WTC11 (cell line): ENCODE results near the gene ANAPC7.

Source experiments
- ATF1 ChIP-seq: sonication (generic); formaldehyde crosslinking; IDR thresholded peaks from 2 replicates; pipeline ENCODE4 v1.8.1; 2023; ENCODE audit warnings: mild to moderate bottlenecking, moderate library complexity, missing genetic modification reagents
- CTCF ChIP-seq: fragments of 200-600 bp; IDR thresholded peaks from 2 replicates; pipeline ENCODE4 v1.8.0; 2022; ENCODE audit warnings: antibody characterized with exemption
- E2F4 ChIP-seq: sonication (generic); formaldehyde crosslinking; IDR thresholded peaks from 2 replicates; pipeline ENCODE4 v1.8.1; 2022; ENCODE audit warnings: low read depth, mild to moderate bottlenecking, moderate library complexity, missing genetic modification reagents, borderline replicate concordance
- MLX ChIP-seq: sonication (generic); formaldehyde crosslinking; IDR thresholded peaks from 2 replicates; pipeline ENCODE4 v1.8.1; 2023; ENCODE audit warnings: mild to moderate bottlenecking, missing genetic modification reagents, moderate library complexity
- NR3C1 ChIP-seq: sonication (generic); formaldehyde crosslinking; conservative IDR thresholded peaks from 2 replicates; pipeline ENCODE4 v1.8.1; 2023; ENCODE audit warnings: low read depth, mild to moderate bottlenecking, missing genetic modification reagents

- no peak for TF ChIP-seq CTCF
- TF ChIP-seq E2F4 (CRISPR knock-in tag): no peak
- TF ChIP-seq NR3C1 (CRISPR knock-in tag): no peak
- TF ChIP-seq MLX (CRISPR knock-in tag): no peak
- TF ChIP-seq ATF1 (CRISPR knock-in tag): no peak
Observed at GRCh38 chr12:110330544-110330943, 73.0 kb downstream of the ANAPC7 start.
